ACC112 (cell line): Measurements from ENCODE around the gene DPP6.

Experiments
- H2AFZ ChIP-seq: fragments of 200-600 bp; sonication (generic); one replicate; pipeline ENCODE4 v1.6.0; 2017; ENCODE audit warnings: antibody characterized with exemption, low read length; ENCODE audit not compliant: unreplicated experiment
- H3K27ac ChIP-seq: fragments of 200-600 bp; sonication (generic); 2 replicates; pipeline ENCODE4 v1.5.1; 2014; ENCODE audit warnings: low read depth, mild to moderate bottlenecking, antibody characterized with exemption, low read length, moderate library complexity
- H3K27me3 ChIP-seq: fragments of 200-600 bp; sonication (generic); 2 replicates; pipeline ENCODE4 v1.6.1; 2014; ENCODE audit warnings: mild to moderate bottlenecking, antibody characterized with exemption, low read length, moderate library complexity, mixed read lengths; ENCODE audit not compliant: insufficient read depth
- H3K36me3 ChIP-seq: fragments of 200-600 bp; sonication (generic); 2 replicates; pipeline ENCODE4 v1.6.1; 2016; ENCODE audit warnings: mild to moderate bottlenecking, antibody characterized with exemption, low read length, moderate library complexity, mixed read lengths; ENCODE audit not compliant: insufficient read depth
- H3K4me1 ChIP-seq: fragments of 200-600 bp; sonication (generic); one replicate; pipeline ENCODE4 v1.6.1; 2016; ENCODE audit warnings: low read length, mixed read lengths; ENCODE audit not compliant: insufficient read depth, unreplicated experiment, control insufficient read depth
- H3K4me3 ChIP-seq: fragments of 200-600 bp; sonication (generic); 2 replicates; pipeline ENCODE4 v1.5.1; 2014; ENCODE audit warnings: mild to moderate bottlenecking, low read depth, low read length
- H3K79me2 ChIP-seq: fragments of 200-600 bp; sonication (generic); one replicate; pipeline ENCODE4 v1.6.0; 2016; ENCODE audit warnings: low read length; ENCODE audit not compliant: control insufficient read depth, unreplicated experiment, insufficient read depth

The DPP6 gene

GRCh38 chr7:154858836-154859537 is 806.8 kb downstream of the DPP6 start:
- no peaks in the 10 kb centered on the region for H3K79me2 ChIP-seq
- H3K27me3 ChIP-seq: no peaks in the 10 kb centered on the region
- H2AFZ ChIP-seq: no peak overlapping the region
- no peak overlapping the region for H3K27ac ChIP-seq
- no peaks in the 10 kb centered on the region for H3K4me1 ChIP-seq
- H3K4me3 ChIP-seq: no peak overlapping the region
- H3K36me3 ChIP-seq: no peaks in the 10 kb centered on the region

DNA sequence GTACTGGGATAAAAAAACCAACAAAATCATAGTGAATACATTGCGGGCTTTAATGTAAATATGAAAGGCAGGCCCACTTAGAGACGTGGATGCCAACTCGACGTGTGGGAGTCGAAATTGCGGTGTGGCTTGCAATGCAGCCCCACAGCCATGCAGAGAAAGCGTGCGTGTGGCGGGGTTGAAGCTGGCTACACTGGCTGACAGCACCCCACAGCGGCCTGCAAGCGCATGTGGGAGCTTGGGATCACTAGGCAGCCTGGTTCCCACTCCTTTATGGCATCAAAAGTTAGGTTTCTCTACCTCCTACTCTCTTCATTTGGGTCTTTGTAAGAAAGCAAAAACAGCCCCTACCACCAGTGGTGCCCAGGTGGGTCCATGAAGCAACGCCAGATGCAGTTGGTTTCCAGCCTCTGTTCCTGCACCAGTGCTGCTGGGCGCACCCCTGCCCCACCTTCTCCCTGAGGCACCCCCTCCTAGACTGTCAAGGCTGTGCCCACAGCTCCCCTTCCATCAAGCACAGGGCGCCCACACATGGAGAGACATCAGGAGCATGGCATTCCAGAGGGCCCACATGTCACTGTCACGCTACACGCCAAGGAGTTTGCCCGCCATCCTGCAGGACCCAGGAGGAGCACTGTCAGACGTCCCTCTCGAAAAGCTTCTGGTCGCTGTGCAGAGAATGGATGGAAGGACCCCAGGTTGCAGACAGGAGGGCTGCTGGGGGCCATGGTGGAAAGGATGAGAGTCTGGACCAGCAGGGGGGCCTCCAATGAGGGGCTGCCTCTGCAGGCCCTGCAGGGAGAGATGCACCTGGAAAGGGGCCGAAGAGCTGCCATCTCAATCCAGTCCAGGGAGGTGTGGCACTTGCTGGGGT is 807.8 kb downstream of the DPP6 start:
- Histone ChIP-seq H2AFZ (no peak overlapping the region), H3K4me3 (no peak overlapping the region), H3K27me3 (no peaks in the 10 kb centered on the region), H3K27ac (no peak overlapping the region), H3K36me3 (no peaks in the 10 kb centered on the region), H3K4me1 (no peaks in the 10 kb centered on the region), H3K79me2 (no peaks in the 10 kb centered on the region)

DNA sequence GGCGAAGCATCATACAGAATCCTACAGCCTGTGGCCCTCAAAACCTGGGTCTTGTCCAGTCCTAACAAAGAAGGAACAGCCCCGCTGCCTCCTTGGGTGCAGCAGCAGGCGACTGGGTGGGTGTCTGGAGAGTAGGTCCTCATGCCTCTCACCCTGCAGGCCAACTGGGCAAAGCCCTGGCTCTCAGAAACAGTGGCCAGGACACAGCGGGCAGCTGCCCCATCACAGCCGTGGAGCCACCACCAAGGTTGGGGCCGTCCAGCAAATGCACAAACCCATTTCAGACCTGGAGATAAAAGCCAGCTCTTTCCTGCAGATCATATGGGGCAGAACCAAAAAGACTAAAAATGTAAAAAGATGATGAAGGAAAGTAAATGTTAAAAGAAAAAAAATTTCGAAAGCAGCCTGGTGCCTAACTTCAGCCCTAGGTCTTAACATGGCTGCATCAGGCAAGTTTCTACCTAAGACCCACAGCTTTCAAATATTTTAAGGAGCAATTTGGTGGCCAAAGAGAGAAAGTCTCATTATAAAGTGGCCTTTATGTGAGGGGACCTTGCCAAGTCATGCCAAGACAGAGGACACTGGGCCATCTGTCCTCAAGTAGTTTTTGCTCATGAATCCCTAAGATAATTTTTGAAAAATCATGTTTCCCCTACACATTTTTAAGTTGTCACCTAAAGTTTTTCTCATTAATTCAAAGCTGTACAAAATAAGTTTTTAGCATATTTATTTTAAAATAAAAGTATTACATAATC is 808.6 kb downstream of the DPP6 start:
- H2AFZ ChIP-seq: no peak overlapping the region
- no peak overlapping the region for H3K4me3 ChIP-seq
- no peaks in the 10 kb centered on the region for H3K4me1 ChIP-seq
- no peaks in the 10 kb centered on the region for H3K36me3 ChIP-seq
- H3K27me3 ChIP-seq: no peaks in the 10 kb centered on the region
- H3K27ac ChIP-seq: no peak overlapping the region
- H3K79me2 ChIP-seq: no peaks in the 10 kb centered on the region

DNA sequence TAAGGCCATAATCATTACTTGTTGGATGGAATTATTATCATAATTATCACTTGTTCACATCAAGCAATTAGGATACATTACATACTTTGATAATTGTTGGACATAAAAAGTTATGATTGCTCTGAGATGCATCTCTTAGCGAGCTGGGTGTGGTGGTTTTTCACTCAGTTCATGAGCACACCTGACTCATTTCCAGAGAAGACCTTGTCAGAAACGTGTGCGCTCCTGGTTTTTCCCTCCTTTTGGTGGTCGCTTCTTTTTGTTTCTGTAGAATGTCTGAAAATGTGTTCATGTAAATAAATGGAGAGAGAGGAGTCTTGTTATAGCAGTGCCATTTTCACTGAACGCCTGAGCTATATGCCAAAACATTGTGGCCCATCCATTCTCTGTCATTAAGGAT is 809.4 kb downstream of the DPP6 start:
- Histone ChIP-seq H3K4me1 (no peaks in the 10 kb centered on the region), H3K79me2 (no peaks in the 10 kb centered on the region), H2AFZ (no peak overlapping the region), H3K4me3 (no peak overlapping the region), H3K27me3 (no peaks in the 10 kb centered on the region), H3K27ac (no peak overlapping the region), H3K36me3 (no peaks in the 10 kb centered on the region)

GRCh38 chr7:154862153-154862791 is 810.1 kb downstream of the DPP6 start:
- Histone ChIP-seq H3K4me1 (no peaks in the 10 kb centered on the region), H3K4me3 (no peak overlapping the region), H2AFZ (no peak overlapping the region), H3K36me3 (no peaks in the 10 kb centered on the region), H3K27ac (no peak overlapping the region), H3K27me3 (no peaks in the 10 kb centered on the region), H3K79me2 (no peaks in the 10 kb centered on the region)

- Histone ChIP-seq H3K4me3 (no peak overlapping the region), H3K36me3 (no peaks in the 10 kb centered on the region), H3K4me1 (no peaks in the 10 kb centered on the region), H3K79me2 (no peaks in the 10 kb centered on the region), H2AFZ (no peak overlapping the region), H3K27me3 (no peaks in the 10 kb centered on the region), H3K27ac (no peak overlapping the region)
Observed at GRCh38 chr7:154863766-154864522, 811.7 kb downstream of the DPP6 start.

DNA sequence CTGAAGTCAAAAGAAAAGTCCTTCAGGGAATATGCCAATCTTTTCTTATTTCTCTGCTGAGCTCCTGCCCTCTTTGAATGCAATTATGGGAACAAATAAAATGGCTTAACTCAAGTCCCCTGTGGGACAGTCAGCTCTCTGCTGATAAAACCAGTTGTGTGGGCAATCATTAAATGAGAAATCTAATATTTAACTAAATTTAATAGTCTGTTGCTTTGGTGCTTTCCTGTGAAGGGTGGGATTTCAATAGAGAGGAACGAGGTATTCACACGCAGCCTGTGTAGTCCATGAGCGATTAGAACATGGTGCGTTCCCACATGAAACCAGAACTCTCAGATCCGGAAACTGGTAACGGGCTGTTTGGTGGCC is 812.3 kb downstream of the DPP6 start:
- Histone ChIP-seq H3K4me1 (no peaks in the 10 kb centered on the region), H3K27ac (no peak overlapping the region)

DNA sequence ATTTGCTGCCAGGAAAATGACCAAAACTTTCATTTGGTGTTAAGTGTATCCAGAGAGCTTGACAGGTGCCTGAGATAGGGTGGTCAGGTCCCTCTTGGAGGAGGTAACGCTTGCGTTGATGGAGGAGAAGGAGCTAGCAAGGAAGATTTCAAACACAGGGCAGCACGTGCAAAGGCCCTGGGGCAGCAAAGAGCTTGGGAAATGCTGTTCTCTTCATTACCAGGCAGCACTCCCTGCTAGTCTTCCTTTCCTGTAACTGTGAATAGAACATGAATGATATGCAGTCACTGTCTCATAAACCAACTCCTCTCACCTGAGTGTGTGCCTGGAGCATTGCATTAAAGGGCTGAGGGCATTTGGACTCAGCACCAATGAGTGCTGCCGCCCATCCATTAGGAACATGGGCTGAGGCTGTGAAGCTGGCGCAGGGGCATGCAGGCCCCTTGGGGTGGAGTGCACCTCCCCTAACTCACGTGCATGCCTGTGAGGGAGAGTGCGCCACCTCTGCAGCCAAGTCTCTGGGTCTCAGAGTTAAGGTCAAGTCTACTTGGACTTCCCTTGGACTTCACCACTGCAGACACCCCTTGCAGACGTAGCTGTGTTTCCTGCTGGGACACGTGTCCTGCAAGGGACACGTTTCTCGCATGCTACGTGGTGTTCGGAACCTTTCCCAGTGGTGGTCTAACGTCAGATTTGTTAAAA is 813.9 kb downstream of the DPP6 start:
- H3K4me3 ChIP-seq: no peak overlapping the region
- no peaks in the 10 kb centered on the region for H3K79me2 ChIP-seq
- H3K4me1 ChIP-seq: no peaks in the 10 kb centered on the region
- no peak overlapping the region for H3K27ac ChIP-seq
- H3K36me3 ChIP-seq: no peaks in the 10 kb centered on the region
- H2AFZ ChIP-seq: no peak overlapping the region
- no peaks in the 10 kb centered on the region for H3K27me3 ChIP-seq

More for the DNA sequence above, 812.3 kb downstream of the DPP6 start:
- no peaks in the 10 kb centered on the region for H3K79me2 ChIP-seq
- no peaks in the 10 kb centered on the region for H3K36me3 ChIP-seq
- H2AFZ ChIP-seq: no peak overlapping the region
- H3K27me3 ChIP-seq: no peaks in the 10 kb centered on the region
- no peak overlapping the region for H3K4me3 ChIP-seq

- Histone ChIP-seq H3K4me1 (no peaks in the 10 kb centered on the region), H3K4me3 (no peak overlapping the region), H3K27me3 (no peaks in the 10 kb centered on the region), H3K79me2 (no peaks in the 10 kb centered on the region), H3K27ac (no peak overlapping the region), H3K36me3 (no peaks in the 10 kb centered on the region), H2AFZ (no peak overlapping the region)
Observed at GRCh38 chr7:154867068-154867467, 814.9 kb downstream of the DPP6 start.
